Measurements from ENCODE around the gene PHF2. TPM values are rescaled to one million over a fixed set of nuclear protein-coding genes. Genes with fewer than 3 reads are reported as not detected.

Gene PHF2
- total and polyA plus RNA-seq, 2 of the 8 experiments (the other 6 are each of a cell fraction or from before 2014, with no cell fraction given), result 3.4 to 9.4 TPM

DNA sequence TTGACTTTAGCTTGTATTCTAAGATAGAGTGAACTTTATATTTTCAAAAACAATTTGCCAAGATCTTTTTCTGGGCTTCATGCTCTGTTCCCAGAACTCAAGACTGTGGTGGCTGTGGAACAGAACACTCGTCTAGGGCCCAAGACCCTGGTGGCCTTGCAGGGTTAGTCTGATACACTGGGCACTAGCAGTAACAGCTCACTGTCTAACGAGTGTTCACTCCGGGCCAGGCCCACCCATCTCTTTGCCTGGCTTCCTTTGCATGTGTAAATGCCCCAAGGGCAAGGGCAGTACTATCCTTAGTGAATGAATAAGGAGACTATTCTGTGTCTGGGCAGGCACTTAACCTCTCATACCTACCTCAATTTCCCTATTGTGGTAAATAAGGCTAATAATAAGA, 47.4 kb downstream of the PHF2 start (continued):
- TF ChIP-seq POU5F1 (IDR thresholded peaks at IDR 0.05; ENCODE audit: low read depth, low read length), result no peak
- no peak for TF ChIP-seq KDM1A (IDR thresholded peaks at IDR 0.05; ENCODE audit: borderline replicate concordance, low read length)
- no peak for TF ChIP-seq TAF7 (optimal IDR thresholded peaks at IDR 0.05; ENCODE audit: borderline replicate concordance, low read depth, low read length)

Measured in H1 (cell line).